PFSK-1 (cell line): ENCODE results near the gene SH3PXD2A.

Experiments
- FOXP2 ChIP-seq: optimal IDR thresholded peaks from 2 replicates; pipeline ENCODE3; 2011; ENCODE audit warnings: borderline replicate concordance, control low read depth, inconsistent platforms; ENCODE audit not compliant: insufficient read depth; ENCODE audit errors: extremely low read length, extremely low read depth
- POLR2AphosphoS5 ChIP-seq: IDR thresholded peaks from 2 replicates; pipeline ENCODE4 v1.6.1; 2012; ENCODE audit warnings: low read depth, mild to moderate bottlenecking, control low read depth, low read length, moderate library complexity
- SIN3A ChIP-seq: IDR thresholded peaks from 2 replicates; pipeline ENCODE4 v1.6.1; 2012; ENCODE audit warnings: mild to moderate bottlenecking, low read length, moderate library complexity, borderline replicate concordance; ENCODE audit not compliant: insufficient read depth
- TAF1 ChIP-seq: IDR thresholded peaks from 2 replicates; pipeline ENCODE4 v1.6.1; 2012; ENCODE audit warnings: low read length, control low read depth, borderline replicate concordance; ENCODE audit not compliant: insufficient read depth
- TF ChIP-seq, protein P1 (sequence below), 2 experiments: IDR thresholded peaks; 2 replicates each; pipeline versions ENCODE4 v1.6.1 to v1.8.0; 2011 to 2012; ENCODE audit warnings: low read depth in 2 of 2, low read length in 2 of 2, control low read depth in 1 of 2, inconsistent platforms in 1 of 2, mild to moderate bottlenecking in 1 of 2, moderate library complexity in 1 of 2; ENCODE audit not compliant: insufficient read depth in 1 of 2

DNA sequence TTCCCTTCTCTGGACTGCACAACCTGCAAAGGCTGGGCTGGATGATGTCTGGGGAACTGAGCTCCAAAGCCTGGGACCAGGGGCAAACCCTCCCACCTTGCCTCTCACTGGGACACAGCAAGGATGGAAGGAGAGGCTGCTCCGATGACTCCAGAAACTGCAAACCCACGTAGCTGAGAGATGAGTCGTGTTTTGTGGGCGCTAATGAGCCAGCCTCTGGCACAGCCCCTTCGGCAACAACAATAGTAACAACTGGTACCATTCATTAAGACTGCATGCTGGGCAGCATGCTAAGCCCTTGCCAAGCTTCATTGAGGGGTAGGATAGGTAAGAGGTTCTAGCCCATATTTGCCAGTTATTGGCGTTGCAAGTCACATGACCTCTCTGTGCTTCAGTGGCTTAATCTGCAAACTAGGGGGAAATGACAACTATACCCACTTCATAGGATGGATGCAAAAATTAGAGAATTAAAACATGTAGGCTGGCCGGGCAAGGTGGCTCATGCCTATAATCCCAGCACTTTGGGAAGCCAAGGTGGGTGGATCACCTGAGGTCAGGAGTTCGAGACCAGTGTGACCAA is 145.9 kb downstream of the SH3PXD2A start:
- no peak for TF ChIP-seq POLR2AphosphoS5
- TF ChIP-seq SIN3A = no peak
- TF ChIP-seq, protein P1, sequence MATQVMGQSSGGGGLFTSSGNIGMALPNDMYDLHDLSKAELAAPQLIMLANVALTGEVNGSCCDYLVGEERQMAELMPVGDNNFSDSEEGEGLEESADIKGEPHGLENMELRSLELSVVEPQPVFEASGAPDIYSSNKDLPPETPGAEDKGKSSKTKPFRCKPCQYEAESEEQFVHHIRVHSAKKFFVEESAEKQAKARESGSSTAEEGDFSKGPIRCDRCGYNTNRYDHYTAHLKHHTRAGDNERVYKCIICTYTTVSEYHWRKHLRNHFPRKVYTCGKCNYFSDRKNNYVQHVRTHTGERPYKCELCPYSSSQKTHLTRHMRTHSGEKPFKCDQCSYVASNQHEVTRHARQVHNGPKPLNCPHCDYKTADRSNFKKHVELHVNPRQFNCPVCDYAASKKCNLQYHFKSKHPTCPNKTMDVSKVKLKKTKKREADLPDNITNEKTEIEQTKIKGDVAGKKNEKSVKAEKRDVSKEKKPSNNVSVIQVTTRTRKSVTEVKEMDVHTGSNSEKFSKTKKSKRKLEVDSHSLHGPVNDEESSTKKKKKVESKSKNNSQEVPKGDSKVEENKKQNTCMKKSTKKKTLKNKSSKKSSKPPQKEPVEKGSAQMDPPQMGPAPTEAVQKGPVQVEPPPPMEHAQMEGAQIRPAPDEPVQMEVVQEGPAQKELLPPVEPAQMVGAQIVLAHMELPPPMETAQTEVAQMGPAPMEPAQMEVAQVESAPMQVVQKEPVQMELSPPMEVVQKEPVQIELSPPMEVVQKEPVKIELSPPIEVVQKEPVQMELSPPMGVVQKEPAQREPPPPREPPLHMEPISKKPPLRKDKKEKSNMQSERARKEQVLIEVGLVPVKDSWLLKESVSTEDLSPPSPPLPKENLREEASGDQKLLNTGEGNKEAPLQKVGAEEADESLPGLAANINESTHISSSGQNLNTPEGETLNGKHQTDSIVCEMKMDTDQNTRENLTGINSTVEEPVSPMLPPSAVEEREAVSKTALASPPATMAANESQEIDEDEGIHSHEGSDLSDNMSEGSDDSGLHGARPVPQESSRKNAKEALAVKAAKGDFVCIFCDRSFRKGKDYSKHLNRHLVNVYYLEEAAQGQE (IDR thresholded peaks at IDR 0.05; ENCODE audit: insufficient read depth in 1 of 2, low read depth in 2 of 2, low read length in 2 of 2) = no peak
- no peak for TF ChIP-seq FOXP2
- no peak for TF ChIP-seq TAF1
